Activated effector memory CD4-positive, alpha-beta T cell treated with Interleukin-2 at 50 U/mL for 16 hours (primary cell): ENCODE data around the gene CCDC83.

ENCODE experiments used
- DNase-seq: peaks from one replicate; pipeline ENCODE4 v3.0.0-alpha.2; 2020

The CCDC83 gene

DNA sequence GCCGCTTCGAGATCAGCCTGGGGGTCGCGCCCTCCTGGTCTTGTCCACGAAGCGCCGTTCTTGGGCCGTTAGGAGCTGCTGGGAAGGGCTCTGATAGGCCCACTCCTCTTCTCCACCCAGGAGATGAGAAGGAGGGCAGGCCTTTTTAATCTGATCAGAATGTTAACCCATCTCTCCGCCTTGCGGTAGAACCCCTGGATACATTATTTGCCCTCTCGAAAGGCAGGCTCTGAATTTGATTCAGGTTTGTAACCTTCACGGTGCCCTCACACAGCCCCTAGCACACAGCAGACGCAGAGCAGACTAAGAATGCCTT, at the start of gene CCDC83:
Gene CCDC83 (plus strand): TSS at position 43 of the 316 bp plus-strand sequence. CDS start 9,741 bp downstream, outside the sequence.
- no peak for DNase-seq

DNA sequence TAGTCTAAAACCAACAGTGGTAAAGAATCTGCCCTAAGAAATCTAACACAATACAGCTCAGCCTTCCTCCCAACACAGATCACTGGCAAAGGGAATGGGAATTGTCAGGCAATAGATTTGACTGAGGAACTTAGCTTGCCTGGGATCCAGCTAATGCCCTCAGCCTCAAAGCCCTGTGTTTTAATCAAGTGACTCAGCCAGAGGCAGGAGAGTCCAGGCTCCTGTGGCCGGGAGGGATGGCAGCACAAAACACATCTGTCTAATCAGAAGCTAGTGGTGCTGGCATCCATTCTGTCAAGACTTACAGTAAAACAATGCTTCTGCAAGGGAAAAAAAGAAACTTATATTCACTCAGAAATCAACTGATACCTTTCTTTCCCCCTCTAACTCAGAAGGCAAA, 49.8 kb upstream of the CCDC83 start:
- no peak for DNase-seq

DNA sequence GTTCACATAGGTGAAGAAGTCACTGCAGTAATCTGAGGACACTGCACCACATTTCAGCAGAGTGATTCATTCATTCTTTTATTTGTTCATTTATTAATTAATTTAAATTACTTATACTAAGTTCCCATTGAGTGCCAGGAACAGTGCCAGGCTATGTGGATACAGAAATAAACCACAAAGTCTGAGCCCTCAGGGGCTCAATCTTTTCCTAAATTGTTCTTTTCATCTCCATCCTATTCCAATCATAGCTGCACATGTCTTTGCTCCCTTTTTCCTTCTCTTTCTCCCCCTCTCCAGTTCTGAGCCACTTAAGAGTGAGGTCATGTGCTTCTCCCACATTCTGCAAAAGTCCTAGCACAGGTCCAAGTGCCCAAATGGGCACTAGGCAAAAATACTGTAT, 49.2 kb upstream of the CCDC83 start:
- DNase-seq: no peak

DNA sequence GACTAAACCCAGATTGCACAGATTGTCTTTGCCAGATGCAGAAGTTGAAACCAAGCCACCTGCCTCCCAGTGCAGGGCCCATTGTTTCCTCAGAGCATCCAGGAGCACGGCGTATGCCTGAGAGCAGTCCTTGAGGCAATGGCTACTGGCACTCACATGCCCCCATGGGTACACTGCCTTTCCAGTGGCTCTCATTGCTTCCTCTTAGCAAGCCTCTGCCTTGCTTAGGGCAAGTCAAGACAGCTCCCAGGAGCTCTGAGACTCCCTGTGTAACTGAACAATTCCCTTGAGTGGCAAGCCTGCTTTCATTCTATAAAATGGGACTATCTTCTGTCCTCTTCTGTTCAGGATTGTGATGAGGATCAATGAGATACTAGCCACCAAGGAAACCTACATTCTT, 48.3 kb upstream of the CCDC83 start:
- no peak for DNase-seq

DNA sequence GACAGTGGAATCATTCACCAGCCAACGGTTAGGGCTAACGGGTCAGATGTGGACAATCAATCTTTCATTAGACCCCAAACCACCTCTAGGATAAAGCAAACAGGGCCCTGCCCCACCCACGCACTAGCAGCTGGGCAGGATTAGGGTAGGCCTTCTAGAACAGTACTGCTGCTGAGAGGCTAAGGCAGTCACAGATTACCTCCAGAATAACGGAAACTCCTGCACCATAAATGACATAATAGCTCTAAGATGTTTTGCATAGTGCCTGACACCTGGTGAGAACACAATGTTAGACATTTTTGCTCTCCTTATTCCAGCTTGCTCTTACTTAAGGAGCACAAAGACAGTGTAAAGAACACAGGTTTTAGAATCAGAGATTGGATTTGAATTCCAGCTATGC, 46.0 kb upstream of the CCDC83 start:
- DNase-seq: no peak

DNA sequence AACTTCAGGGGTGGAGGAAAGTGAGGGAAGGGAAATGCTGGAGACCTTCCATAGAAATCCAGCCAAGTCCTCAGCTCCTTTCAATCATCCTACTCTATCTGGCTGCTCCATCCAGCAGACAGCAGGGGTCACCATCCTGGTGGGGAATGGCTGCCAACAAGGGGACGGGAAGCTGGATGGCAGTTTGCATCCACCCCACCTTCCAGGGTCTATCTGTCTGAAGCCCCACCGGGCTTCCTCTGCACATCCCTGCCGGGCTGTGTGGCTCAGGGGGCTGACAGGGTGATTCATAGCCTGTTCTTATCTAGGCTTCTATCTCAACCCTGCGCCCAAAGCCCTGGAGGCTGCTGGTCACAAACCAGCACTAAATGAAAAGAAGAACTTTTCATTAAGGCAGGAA, 45.3 kb upstream of the CCDC83 start:
- no peak for DNase-seq

DNA sequence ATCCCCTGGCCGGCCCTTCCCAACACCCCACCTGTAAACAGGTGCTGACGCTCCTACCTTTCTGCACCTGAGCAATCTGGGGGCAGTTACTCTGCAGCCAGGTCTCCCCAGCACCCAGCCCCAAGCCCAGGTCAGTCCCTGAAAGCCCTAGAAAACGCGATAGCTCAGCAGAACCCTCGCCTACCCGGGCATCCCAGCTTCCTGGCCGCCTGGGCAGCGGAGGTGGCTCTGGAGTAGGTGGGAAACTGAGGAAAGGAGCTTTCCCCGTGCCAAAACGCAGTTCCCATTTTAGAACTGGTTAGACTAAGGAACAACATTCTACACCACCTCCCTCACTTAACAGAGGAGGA, 44.7 kb upstream of the CCDC83 start:
- no peak for DNase-seq

DNA sequence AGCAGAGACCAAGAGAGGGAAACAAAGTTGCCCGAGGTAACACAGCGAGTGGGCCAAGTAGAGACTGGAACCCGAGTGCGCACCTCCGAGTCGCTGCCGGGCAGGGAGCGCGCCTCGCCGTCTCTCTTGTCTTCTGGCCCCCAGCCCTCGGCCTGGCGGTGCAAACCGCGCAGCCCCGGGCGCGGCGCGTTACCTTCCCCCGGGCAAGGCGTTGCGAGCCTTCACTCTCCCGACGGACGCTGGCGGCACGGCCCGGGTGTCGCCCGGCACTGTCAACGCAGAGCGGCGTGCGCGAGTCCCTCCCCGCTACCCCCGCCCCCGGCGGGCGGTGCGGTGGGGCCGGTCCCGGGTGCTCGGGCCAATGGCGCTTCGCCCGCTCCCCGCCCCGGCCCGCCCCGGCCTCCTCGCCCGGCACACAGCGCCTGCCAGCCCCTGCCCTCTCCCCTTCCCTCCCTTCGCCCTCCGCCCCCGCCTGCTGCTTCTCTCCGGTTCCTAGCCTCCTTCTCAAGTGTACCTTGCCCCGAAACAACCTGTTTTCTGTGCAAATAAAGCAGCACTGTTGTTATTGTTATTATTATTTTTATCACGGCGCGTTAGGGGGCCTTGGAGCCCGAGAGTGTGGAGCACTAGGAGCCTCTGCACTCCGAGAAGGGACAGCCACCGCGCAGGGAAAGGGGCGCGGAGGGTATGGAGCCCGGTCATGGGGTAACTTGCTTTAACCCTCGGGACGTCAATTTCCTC, 44.1 kb upstream of the CCDC83 start, which contains the start of gene SYTL2:
Gene SYTL2 (minus strand): TSS at position 271 of the 741 bp plus-strand sequence. CDS start 53,416 bp downstream, outside the sequence.
- peak; percentile 68 for DNase-seq

DNA sequence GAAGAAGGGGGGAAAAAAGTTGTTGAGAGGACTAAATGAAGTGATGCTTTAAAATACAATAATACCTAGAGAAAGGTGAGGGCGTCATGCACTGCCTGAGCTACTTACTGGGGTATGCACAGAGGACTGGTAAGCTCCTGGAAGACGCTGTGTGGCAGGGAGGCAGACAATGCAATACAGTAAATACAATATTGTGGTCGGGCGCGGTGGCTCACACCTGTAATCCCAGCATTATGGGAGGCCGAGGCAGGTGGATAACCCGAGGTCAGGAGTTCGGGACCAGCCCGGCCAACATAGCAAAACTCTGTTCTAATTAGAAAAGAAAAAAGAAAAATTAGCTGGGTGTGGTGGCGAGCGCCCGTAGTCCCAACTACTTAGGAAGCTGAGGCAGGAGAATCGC, 43.6 kb upstream of the CCDC83 start:
- DNase-seq: no peak

DNA sequence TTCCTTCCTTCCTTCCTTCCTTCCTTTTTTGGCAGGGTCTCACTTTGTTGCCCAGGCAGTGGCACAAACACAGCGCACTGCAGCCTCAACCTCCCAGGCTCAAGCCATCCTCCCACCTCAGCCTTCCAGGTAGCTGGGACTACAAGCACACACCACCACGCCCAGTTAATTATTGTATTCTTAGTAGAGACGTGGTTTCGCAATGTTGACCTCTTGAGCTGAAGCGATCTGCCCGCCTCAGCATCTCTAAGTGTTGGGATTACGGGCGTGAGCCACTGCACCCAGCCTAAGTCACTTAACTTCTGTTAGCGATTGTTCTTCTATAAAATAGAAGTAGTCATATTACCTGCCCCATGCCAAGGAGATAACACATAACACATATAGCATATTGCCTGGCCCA, 41.5 kb upstream of the CCDC83 start:
- DNase-seq: no peak

DNA sequence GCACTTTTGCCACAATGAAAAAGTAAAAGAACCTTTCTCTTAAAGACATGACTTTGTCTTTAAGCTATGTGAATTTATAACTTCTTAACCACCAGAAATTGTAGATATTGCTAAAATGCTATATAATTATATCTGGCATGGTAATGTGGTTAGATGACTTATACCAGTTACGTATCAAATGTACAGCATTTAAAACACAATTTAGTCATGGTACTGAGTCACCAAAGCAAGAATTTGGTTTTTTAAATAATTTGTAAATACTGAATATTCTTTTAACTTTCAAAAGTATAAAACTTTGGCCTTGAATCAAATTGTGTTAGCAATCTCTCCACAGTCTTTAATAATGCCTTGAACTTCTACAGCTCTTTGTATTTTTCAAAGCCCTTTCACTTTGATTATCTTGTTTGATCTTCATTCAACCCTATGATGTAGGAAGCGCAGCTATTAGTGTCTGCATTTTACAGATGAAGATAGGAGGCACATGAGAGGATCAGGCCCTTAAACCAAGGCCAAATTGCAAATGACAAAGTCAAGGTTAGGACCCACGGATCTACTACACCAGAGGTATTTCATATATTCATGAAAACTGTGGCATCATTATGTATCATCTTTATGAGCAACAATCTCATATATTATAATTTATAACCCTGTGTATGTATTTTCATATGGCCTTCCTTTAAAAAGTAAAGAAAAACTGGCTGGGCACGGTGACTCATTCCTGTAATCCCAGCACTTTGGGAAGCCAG, 39.8 kb upstream of the CCDC83 start:
- DNase-seq: no peak

DNA sequence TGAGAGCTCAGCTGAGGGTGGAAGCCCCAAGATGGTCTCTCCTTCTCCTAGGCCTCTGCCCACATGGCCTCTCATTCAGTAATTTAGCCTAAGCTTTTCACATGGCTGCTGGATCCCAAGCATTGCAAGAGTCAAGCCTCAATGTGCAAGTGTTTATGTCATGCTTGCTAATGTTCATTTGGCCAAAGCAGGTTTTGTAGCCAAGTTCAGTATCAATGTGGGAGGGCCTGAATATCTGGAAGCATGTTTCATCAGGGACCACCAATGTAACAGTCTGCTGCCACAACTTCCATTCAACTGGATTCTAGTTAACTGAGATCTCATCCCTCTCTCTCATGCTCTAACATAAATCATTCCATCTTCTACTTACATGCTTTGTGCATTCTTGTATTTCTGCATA, 35.7 kb upstream of the CCDC83 start:
- DNase-seq: no peak

DNA sequence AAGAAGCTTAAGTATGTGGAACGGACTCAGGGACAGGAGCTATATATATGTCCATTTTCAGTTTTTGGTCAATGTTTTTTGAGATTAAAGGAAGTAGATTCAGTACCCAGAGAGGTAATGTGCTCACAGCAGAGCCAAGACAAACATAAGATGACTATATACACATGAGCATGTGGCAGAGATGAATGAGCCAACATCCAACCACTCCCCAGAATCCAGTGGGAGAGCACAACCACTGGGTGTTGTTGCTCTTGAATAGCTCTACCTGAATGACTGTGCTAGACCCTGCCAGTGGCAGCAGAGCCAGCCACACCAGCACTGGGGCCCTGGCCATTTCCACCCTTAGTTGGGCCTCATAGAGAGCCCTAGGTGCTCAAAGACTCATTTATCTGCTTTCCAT, 33.5 kb upstream of the CCDC83 start:
- no peak for DNase-seq

DNA sequence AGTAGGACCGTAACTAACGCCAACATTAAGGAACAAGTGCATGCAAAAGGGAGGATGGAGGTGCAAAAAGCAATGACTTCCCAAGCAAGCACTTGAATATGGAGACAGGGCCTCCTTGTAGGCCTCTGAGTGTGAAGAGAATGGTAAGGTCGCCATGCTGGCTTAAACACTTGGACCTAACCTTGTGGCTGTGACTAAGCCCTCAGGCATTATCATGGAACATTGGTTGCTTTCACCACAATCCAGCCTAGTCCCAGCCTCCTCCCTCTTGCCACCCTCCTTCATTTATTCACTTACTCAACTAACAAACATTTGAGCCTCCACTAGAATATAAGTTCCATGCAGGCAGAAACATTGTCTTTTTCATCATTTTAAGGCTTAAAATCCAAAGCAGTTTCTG, 32.4 kb upstream of the CCDC83 start:
- no peak for DNase-seq

DNA sequence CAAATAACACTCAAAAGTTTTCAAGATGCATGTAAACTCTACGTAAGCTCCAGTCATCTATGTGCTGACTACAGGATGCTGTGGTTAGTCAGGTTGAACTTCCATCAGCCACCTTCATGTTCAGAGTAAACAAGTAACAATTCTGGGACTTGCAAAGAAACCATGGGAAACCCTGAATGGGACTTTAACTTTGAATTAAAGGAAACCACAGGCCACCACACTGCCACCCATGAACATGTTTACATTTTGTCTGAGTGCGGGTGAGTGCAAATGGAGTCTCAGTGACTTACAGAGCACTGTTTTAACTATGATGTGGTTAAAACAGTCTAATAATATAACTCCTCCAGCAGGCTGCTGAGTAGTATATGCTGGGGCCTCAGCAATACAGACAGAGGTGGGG, 31.4 kb upstream of the CCDC83 start:
- DNase-seq: peak; percentile 57

DNA sequence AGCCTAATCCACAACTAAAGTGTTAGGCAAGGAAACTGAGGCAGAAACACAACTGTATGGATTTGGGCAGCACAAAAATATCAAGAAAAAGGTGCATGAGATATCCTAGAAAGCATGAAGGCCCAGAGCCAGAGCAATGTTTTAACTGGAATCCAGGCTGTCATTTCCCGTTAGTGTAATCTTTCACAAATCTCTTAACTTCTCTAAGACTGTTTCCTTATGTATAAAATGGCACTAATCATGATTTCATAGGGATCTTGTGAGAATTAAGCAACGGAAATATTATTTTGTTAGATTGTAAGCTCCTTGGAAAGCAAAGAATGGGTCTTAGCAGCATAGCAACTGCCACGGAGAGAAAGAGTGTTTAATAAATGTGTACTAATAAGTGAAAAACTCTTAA, 29.6 kb upstream of the CCDC83 start:
- no peak for DNase-seq

DNA sequence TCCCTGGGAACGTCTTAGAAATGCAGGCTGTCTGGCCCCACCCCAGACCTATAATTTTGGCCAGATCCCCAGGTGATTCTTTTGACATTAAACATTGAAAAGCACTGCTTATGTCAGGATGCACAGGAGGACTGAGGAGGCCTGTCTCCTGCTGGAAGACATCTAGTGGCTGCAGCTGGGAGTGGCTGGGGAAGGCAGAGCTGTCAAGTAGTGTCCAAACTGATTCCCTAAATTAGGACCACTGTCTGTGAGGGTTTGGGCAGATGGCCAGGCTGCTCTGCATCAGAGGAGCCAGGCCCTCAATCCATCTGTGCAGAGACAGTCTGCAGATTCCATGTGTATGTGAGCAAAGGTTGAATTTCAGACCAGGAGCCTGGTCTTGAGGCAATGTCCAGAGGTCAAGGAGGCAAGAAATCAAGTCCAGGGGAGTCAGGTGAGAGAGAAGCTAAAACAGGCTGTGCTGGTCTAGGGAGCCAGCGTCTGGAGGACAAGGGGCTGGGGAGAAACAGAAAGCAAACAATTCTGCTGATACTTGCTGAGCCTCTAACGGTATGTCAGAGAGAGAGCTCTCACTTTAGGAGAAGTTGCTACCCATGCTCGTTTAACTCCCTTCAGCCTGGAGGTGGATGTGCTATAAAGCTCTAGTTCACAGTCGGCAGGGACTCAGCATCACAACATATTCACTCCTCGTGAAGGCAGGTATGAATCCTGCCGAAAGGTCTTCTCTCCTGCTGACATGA, 28.9 kb upstream of the CCDC83 start:
- no peak for DNase-seq

DNA sequence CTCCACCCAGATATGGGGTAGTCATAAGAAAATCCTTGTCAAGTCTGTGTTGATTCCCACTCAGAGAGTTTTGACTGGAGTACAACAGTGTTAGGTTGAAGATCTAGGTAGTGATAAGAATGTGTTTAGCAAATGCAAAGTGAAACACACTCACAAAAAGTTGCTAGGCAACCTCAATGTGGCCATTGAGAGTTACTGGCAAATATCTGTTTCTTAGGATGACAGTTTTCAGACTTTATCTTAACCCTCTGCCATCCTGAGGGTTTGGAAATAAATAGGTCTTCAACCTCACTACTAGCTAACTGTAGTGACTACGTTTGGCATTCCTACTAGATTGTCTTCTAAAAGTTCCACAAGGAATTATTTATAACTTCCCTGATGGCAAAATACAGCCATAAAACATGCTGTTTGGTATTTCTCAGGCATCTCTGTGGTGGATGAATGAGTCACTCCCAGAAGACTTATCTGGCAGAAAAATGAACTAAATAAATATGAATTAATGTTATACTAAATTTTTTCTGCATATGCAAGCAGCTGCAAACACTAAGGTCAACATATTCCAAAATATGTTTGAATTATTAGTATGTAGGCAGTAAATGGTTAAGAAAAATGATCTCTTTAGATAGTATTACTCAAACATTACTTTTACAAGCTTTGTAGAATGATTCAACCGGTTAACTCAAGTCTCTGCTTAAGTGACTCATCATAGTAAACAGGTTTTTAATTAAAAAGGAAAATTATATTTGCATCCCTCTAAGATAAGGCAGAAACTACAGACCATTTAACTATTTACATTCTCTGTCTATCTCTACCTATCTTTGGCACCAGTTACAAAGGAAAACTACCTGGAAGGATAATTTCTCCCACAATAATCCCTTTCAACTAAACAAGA, 27.2 kb upstream of the CCDC83 start:
- no peak for DNase-seq

DNA sequence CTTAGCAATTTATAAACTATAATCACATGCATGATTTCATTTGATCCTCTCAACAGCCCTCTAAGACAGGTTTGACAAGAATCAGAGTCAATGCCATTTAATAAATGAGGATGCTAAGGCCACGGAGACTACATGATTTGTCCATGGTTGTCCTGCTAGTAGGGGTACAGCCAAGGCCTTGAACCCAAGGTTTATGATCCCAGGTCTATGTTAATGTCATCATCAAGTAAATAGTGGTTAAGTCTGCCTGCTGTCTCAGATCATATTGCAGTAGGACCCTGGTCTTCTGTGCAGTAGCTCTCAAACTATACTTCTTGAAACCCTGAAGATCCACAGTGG, 26.6 kb upstream of the CCDC83 start:
- DNase-seq: no peak

DNA sequence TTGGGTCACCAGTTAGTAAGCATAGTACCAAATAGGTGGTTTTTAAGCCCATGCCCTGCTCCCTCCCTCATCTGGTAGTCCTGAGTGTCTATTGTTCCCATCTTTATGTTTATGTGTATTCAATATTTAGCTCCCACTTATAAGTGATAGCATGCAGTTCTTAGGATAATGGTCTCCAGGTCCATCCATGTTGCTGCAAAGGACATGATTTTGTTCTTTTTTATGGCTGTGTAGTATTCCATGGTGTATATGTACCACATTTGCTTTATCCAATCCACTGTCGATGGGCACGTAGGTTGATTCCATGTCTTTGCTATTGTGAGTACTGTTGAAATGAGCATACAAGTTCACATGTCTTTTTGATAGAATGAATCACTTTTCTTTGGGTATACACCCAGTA, 26.0 kb upstream of the CCDC83 start:
- DNase-seq: no peak

DNA sequence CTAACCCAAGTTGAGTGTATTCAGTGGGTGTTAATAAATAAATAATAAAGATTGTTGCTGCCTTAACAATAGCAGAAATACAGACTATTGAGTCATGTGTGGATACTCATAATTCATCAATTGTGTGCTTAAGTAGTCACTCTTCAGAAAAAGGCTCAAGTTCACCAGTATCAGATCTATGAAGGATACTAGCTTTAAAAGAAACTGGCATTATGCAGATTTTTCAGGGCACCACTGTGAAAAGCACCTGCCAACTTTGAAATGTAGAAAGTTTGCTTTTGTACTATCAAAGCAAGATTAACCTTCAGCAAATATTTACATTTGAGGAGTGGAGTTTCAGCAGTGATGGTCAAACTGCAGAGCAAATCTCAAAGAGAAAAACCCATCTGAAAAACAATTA, 24.1 kb upstream of the CCDC83 start:
- DNase-seq: no peak

DNA sequence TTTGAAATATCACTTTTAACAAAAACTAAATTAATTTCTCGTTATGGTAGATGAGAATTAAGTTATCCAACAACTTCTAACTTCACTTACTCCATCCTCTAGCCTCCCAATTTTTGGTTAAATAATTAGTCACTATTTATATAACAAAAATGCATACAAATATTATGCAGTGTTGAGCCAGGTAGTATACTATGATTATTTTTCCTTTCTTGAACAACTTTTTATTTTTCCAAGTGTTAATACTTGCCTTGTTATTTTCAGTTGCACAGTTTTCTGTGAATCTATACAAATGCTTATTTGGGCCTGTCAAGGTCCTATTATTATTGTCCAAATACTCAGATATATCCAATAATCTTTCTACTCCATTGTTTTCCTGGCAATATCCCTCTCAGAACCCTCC, 19.9 kb upstream of the CCDC83 start:
- DNase-seq: no peak

DNA sequence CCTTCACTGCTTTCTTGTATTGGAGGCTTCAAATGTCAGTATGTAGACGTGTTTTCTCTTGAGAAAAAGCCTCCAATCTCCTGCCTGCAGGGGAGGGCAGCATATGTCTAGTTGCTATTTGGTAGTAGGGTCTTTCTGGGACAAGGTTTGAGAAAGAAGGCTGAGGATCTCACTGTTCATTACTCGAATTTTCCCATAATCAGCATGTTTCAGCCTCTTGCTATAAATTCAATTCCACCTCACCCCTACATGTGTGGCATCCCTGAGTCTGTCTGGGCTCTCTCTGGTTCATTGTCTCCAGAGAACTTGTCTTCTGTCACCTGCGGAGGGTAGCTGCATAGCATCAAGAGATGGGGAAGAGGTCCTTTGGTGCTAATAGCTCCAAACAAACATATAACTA, 19.5 kb upstream of the CCDC83 start:
- DNase-seq: no peak
